GM21619 (cell line): ENCODE measurements around the gene GFRA4.

ENCODE experiments used
- ATAC-seq: cut with Tn5 transposase; IDR thresholded peaks from one replicate; pipeline ENCODE4 v1.9.1; 2021; ENCODE audit not compliant: unreplicated experiment

GFRA4 gene

GRCh38 chr20:3663031-3663701 lies at the start of gene GFRA4:
Gene GFRA4 (minus strand): TSS chr20:3663399. CDS start chr20:3663399, 0 bp downstream.
- ATAC-seq: no peak

GRCh38 chr20:3712279-3712873 lies 49.2 kb upstream of the GFRA4 start, which contains the start of gene SIGLEC1:
Gene SIGLEC1 (minus strand): TSS chr20:3712600. CDS start chr20:3707128, 5,472 bp downstream.
- no peak for ATAC-seq

- ATAC-seq: no peak
Measured at GRCh38 chr20:3711484-3711941, 48.3 kb upstream of the GFRA4 start.

GRCh38 chr20:3710703-3711483 lies 47.7 kb upstream of the GFRA4 start:
- ATAC-seq: no peak

- ATAC-seq: no peak
Measured at GRCh38 chr20:3710011-3710466, 46.8 kb upstream of the GFRA4 start.

- ATAC-seq: no peak
Measured at GRCh38 chr20:3707508-3707899, 44.3 kb upstream of the GFRA4 start.

GRCh38 chr20:3706774-3707507 lies 43.7 kb upstream of the GFRA4 start:
- no peak for ATAC-seq

- no peak for ATAC-seq
Measured at GRCh38 chr20:3705970-3706739, 43.0 kb upstream of the GFRA4 start.

- ATAC-seq: no peak
Measured at GRCh38 chr20:3705491-3705969, 42.3 kb upstream of the GFRA4 start.

- no peak for ATAC-seq
Measured at GRCh38 chr20:3704087-3704486, 40.9 kb upstream of the GFRA4 start.

GRCh38 chr20:3702611-3703391 lies 39.6 kb upstream of the GFRA4 start:
- no peak for ATAC-seq

- ATAC-seq: no peak
Measured at GRCh38 chr20:3701061-3701998, 38.1 kb upstream of the GFRA4 start.

GRCh38 chr20:3699037-3699436 lies 35.8 kb upstream of the GFRA4 start:
- no peak for ATAC-seq

GRCh38 chr20:3698591-3699001 lies 35.4 kb upstream of the GFRA4 start:
- no peak for ATAC-seq

- ATAC-seq: no peak
Measured at GRCh38 chr20:3697588-3698305, 34.5 kb upstream of the GFRA4 start.

- no peak for ATAC-seq
Measured at GRCh38 chr20:3696745-3697587, 33.8 kb upstream of the GFRA4 start.

- ATAC-seq: no peak
Measured at GRCh38 chr20:3696200-3696599, 33.0 kb upstream of the GFRA4 start.
